Stimulated activated CD8-positive, alpha-beta memory T cell treated with anti-CD3 and anti-CD28 coated beads, Interleukin-4, amount 100 ng/mL, for 1 hour (primary cell): Measurements from ENCODE around the gene PIP5K1B.

Source experiments
- DNase-seq, 2 donors: peaks; one replicate each; pipeline ENCODE4 v3.0.0-alpha.2; 2020; ENCODE audit warnings: low read depth in 2 of 2, low spot score in 1 of 2

PIP5K1B gene

GRCh38 chr9:68805890-68806517 lies 101.0 kb downstream of the PIP5K1B start:
- no peak for DNase-seq

DNA sequence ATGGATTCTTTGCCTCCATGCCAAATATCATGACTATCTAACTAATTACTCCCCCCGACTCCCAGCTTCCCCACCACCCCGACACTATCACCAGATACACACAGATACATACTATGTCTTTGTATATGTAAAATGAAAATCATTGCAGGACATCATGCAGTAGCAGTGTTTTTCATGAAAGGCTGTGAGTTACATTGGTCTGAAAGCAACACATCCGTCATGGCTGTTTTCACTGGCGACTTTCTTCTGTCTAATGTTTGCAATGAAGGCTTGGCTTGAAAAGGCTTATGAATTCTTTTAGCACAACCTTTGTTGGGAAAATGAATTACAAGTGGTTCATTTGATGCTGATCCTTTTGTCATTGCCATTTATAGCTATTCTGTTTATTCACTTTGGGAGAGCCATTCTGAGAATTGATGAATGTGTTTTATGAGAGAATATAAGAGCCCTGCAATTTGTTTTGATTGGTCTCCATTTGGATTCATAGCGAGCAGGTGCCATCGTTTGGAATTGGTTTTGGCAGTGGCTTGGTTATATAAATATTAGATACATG lies 103.4 kb downstream of the PIP5K1B start:
- DNase-seq = no peak

GRCh38 chr9:68817079-68817875 lies 112.2 kb downstream of the PIP5K1B start:
- no peak for DNase-seq

- DNase-seq = no peak
Observed at GRCh38 chr9:68819065-68819464, 114.0 kb downstream of the PIP5K1B start.

DNA sequence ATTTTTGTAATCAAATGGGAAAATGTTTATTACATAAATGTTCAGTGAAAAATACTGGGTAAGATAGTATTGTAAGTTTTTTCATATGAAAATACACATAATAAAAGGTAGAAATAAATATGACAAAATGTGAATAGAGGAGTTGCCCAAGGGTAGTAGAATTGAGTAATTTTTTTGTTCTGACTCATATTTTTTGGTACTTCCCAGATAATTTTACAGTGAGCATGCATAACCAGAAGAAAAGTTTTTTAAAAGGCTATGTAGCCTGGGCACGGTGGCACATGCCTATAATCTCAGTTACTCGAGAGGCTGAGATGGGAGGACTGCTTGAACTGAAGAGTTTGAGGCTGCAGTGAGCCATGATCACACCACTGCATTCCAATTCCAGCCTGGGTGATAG lies 116.9 kb downstream of the PIP5K1B start:
- DNase-seq = no peak

DNA sequence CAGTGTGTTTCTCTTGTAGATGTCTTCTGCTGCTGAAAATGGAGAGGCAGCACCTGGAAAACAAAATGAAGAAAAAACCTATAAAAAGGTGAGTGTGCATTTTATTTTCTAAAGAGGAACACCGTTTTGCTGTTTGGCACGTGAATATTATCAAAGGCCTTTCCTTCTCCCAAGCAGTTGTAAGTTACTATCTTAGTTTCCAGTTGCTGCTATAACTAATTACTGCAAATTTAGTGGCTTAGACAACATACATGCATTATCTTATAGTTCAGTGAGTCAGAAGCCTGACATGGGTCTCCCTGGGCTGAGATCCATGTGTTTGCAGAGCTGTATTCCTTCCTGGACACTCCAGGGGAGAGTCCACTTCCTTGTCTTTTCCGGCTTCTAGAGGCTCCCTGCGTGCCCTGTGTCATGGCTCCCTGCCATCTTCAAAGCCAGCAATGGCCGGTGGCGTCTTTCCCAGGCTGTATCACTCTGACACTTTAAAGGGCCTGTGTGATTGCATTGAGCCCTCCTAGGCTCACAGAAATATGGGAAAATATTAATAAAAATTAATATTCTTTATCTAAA lies 117.6 kb downstream of the PIP5K1B start:
- DNase-seq = no peak

GRCh38 chr9:68825762-68826472 lies 120.9 kb downstream of the PIP5K1B start:
- no peak for DNase-seq

GRCh38 chr9:68827837-68828744 lies 123.1 kb downstream of the PIP5K1B start:
- no peak for DNase-seq

DNA sequence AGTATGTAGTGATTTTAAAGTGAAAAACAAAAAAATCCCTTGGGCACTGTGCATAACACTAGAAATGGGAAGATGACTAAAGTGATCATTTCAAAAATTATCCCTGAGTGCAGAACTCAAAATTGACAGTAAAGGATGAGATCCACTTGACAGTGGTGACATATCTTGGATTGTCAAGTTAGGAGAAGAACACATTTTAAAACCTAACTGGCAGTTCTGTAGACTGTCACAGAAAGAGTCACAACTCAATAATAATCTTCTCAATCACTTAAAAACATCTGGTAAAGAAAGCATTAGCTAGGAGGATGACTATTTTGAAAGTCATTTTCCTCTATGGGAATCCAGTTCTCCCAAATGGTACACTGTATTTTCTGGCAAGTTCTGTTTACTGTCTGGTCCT lies 127.1 kb downstream of the PIP5K1B start:
- DNase-seq = no peak

GRCh38 chr9:68832861-68833518 lies 128.0 kb downstream of the PIP5K1B start:
- DNase-seq = no peak

- DNase-seq = no peak
Observed at GRCh38 chr9:68834931-68835520, 130.0 kb downstream of the PIP5K1B start.

DNA sequence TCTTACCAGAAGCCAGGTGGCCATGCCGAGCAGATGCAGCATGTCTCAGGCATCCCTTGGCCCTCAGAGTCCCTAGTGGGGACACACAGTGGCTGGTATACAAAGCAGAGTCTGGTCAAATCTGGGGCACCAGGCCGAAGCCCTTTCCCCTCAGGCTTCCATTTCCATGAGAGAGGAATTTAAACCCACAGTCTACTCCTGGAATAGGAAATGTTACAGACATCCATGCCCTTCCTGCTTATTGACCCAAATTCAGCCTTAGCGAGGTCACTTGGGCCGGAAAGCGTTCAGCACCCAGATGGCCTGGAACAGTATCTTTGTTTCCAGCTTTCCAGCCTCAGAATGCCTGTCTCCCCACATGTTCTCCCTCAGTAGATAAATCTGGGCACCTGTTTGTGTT lies 131.7 kb downstream of the PIP5K1B start:
- DNase-seq = no peak

GRCh38 chr9:68838245-68838644 lies 133.2 kb downstream of the PIP5K1B start:
- DNase-seq = no peak

- DNase-seq = no peak
Observed at GRCh38 chr9:68841276-68842052, 136.4 kb downstream of the PIP5K1B start.

DNA sequence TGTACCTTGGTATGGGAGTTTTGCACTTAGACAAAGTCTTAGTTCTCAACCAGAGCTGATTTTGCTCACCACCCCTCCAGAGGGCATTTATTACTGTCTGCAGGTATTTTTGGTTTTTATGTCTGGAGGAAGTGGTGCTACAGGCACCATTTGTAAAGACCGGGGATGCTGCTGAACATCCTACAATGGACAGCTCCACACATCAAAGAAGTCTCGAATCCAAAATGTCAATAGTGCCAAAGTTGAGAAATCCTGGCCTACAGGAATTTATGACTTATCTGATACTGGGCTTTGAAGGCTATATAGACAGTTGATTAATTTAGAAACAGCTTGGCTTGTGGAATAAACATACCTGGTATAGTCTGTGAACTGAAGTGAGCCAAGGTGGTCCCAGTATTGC lies 137.5 kb downstream of the PIP5K1B start:
- DNase-seq = no peak

- no peak for DNase-seq
Observed at GRCh38 chr9:68843239-68843638, 138.2 kb downstream of the PIP5K1B start.

DNA sequence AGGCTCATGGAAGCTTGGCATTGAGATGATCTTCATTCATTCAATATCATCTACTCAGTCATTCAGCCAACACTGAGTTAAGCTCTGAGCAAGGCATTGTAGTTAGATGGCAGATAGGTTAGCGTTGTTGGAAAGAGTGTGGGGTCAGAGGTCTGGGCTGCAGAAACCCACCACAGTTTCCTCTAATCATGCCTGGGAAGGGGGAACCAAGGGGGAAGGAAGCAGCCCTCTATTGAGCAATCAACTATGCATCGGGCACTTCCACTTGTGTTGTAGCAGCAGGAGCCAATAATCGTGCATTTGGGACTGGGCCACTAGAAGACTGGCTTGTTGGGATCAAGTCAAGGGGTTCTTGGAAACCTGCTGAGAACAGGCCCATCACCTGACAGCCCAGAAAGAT lies 139.1 kb downstream of the PIP5K1B start:
- no peak for DNase-seq

GRCh38 chr9:68844631-68845612 lies 139.9 kb downstream of the PIP5K1B start:
- DNase-seq = no peak
